Measurements from ENCODE around the gene ANGPTL2.

ANGPTL2 gene

GRCh38 chr9:127053057-127053821, 69.2 kb downstream of the ANGPTL2 start:
- Histone ChIP-seq H3K4me1 (ENCODE audit: control insufficient read depth in 1 of 2, insufficient read depth in 1 of 2, low read depth in 1 of 2, low read length in 1 of 2) (peaks cover 0 to 6% of the 10 kb centered on the region in 2 experiments), H3K27me3 (no peaks in the 10 kb centered on the region), H3K4me3 (ENCODE audit: low read depth in 1 of 2, low read length in 1 of 2) (no peak overlapping the region)

GRCh38 chr9:127051881-127052595, 70.4 kb downstream of the ANGPTL2 start:
- peaks cover 0 to 6% of the 10 kb centered on the region in 2 experiments for H3K4me1 ChIP-seq (ENCODE audit: control insufficient read depth in 1 of 2, insufficient read depth in 1 of 2, low read depth in 1 of 2, low read length in 1 of 2)
- H3K27ac ChIP-seq: no peak overlapping the region
- no peaks in the 10 kb centered on the region for H3K9me3 ChIP-seq
- peaks cover 16% of the 10 kb centered on the region for H3K36me3 ChIP-seq
- no peak for TF ChIP-seq CTCF (IDR thresholded peaks at IDR 0.05)
- no peaks in the 10 kb centered on the region for H3K27me3 ChIP-seq
- H3K4me3 ChIP-seq (ENCODE audit: low read depth in 1 of 2, low read length in 1 of 2): no peak overlapping the region

More at GRCh38 chr9:127053057-127053821, 69.2 kb downstream of the ANGPTL2 start:
- no peaks in the 10 kb centered on the region for H3K9me3 ChIP-seq
- TF ChIP-seq CTCF (IDR thresholded peaks at IDR 0.05): no peak
- no peak overlapping the region for H3K27ac ChIP-seq
- H3K36me3 ChIP-seq: peaks cover 16% of the 10 kb centered on the region

GRCh38 chr9:127050591-127051001, 71.8 kb downstream of the ANGPTL2 start:
- H3K4me3 ChIP-seq (ENCODE audit: low read depth in 1 of 2, low read length in 1 of 2): no peak overlapping the region
- H3K36me3 ChIP-seq: peaks cover 16% of the 10 kb centered on the region
- no peak overlapping the region for H3K27ac ChIP-seq
- no peak for TF ChIP-seq CTCF (IDR thresholded peaks at IDR 0.05)
- peaks cover 0 to 6% of the 10 kb centered on the region in 2 experiments for H3K4me1 ChIP-seq (ENCODE audit: control insufficient read depth in 1 of 2, insufficient read depth in 1 of 2, low read depth in 1 of 2, low read length in 1 of 2)
- H3K27me3 ChIP-seq: no peaks in the 10 kb centered on the region
- no peaks in the 10 kb centered on the region for H3K9me3 ChIP-seq

GRCh38 chr9:127050152-127050551, 72.3 kb downstream of the ANGPTL2 start:
- no peak overlapping the region for H3K4me3 ChIP-seq (ENCODE audit: low read depth in 1 of 2, low read length in 1 of 2)
- peaks cover 16% of the 10 kb centered on the region for H3K36me3 ChIP-seq
- H3K9me3 ChIP-seq: no peaks in the 10 kb centered on the region
- no peaks in the 10 kb centered on the region for H3K27me3 ChIP-seq
- H3K27ac ChIP-seq: no peak overlapping the region
- TF ChIP-seq CTCF (IDR thresholded peaks at IDR 0.05): no peak
- H3K4me1 ChIP-seq (ENCODE audit: control insufficient read depth in 1 of 2, insufficient read depth in 1 of 2, low read depth in 1 of 2, low read length in 1 of 2): peaks cover 0 to 6% of the 10 kb centered on the region in 2 experiments

- peaks cover 0 to 6% of the 10 kb centered on the region in 2 experiments for H3K4me1 ChIP-seq (ENCODE audit: control insufficient read depth in 1 of 2, insufficient read depth in 1 of 2, low read depth in 1 of 2, low read length in 1 of 2)
- H3K4me3 ChIP-seq (ENCODE audit: low read depth in 1 of 2, low read length in 1 of 2): no peak overlapping the region
- H3K9me3 ChIP-seq: no peaks in the 10 kb centered on the region
- no peak for TF ChIP-seq CTCF (IDR thresholded peaks at IDR 0.05)
- H3K27ac ChIP-seq: no peak overlapping the region
- no peaks in the 10 kb centered on the region for H3K27me3 ChIP-seq
- peaks cover 16% of the 10 kb centered on the region for H3K36me3 ChIP-seq
Observed at GRCh38 chr9:127049581-127049980, 72.9 kb downstream of the ANGPTL2 start.
